AG09319 (cell line): ENCODE results near the gene RAD51AP1.

Experiments used
- DNase-seq: peaks from one replicate; pipeline ENCODE4 v3.0.0-alpha.2; 2010; ENCODE audit warnings: low read depth; ENCODE audit errors: extremely low read depth
- TF ChIP-seq, protein P1 (sequence below): IDR thresholded peaks from 2 replicates; pipeline ENCODE4 v1.5.1; 2011; ENCODE audit warnings: low read depth, mild to moderate bottlenecking, inconsistent platforms, low read length, moderate library complexity

The RAD51AP1 gene

GRCh38 chr12:4584896-4585295 lies 46.2 kb downstream of the RAD51AP1 start:
- TF ChIP-seq, protein P1, sequence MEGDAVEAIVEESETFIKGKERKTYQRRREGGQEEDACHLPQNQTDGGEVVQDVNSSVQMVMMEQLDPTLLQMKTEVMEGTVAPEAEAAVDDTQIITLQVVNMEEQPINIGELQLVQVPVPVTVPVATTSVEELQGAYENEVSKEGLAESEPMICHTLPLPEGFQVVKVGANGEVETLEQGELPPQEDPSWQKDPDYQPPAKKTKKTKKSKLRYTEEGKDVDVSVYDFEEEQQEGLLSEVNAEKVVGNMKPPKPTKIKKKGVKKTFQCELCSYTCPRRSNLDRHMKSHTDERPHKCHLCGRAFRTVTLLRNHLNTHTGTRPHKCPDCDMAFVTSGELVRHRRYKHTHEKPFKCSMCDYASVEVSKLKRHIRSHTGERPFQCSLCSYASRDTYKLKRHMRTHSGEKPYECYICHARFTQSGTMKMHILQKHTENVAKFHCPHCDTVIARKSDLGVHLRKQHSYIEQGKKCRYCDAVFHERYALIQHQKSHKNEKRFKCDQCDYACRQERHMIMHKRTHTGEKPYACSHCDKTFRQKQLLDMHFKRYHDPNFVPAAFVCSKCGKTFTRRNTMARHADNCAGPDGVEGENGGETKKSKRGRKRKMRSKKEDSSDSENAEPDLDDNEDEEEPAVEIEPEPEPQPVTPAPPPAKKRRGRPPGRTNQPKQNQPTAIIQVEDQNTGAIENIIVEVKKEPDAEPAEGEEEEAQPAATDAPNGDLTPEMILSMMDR = no peak
- no peak for DNase-seq

GRCh38 chr12:4586500-4586899 lies 47.8 kb downstream of the RAD51AP1 start:
- TF ChIP-seq, protein P1 = no peak
- no peak for DNase-seq

DNA sequence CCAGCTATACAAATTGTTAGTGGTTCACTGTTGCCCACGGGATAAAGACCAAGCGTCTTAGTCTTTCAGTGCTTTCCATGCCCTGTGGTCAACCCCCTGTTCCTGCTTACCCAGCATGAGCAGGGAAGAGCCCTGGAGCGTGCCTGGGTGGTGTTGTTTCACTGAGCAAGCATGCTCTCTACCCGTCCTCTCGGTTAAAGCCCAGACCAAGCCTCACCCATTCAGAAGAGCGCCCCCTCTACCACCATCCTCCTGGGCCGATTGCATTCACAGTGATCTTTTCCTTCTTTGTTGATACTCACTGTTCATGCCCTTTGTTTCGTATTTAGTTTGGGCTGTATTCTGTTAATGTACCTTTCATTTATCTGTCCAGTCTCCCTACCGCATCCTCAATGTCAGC lies 48.4 kb downstream of the RAD51AP1 start:
- no peak for DNase-seq
- TF ChIP-seq, protein P1 = no peak

DNA sequence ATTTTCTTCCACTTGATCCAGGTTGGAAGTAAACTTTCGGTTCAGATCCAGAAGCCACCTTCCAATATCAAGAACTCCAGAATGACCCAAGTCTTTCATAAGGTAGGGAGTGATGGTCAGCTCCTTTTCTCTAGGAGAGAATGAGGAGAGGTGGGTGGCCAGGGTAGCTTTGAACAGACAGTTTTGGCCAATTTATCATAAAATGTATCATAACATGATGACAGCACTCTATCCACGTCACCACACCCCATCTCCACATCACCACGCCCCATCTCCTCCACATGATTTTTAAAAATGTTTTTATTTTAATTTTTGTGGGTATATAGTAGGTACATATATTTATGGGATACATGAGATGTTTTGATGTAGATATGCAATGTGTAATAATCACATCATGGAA lies 50.2 kb downstream of the RAD51AP1 start:
- DNase-seq = no peak
- TF ChIP-seq, protein P1 = no peak

- TF ChIP-seq, protein P1 = no peak
- no peak for DNase-seq
Observed at GRCh38 chr12:4589941-4590340, 51.3 kb downstream of the RAD51AP1 start.

DNA sequence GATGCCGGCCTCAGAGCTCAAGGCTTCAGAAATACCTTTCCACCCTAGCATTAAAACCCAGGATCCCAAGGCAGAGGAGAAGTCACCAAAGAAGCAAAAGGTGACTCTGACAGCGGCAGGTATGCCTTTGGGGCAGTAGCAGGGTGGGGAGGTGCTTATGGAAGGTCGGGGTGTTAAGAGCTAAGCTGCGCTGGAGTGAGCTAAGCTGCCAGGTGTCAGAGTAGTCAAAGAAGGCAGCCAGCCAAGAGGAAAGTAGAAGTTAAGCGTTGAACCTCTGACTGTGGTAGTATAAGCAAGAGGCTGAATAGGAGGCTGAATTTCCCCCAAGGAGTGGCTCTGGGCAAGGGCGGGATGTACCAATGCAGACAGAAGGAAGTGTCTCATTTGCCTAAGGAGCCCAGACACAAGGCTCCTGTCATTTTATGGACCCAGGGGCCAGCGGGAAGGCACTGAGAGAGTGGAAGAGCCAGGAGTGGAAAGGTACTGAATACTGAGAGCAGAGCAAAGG lies 52.5 kb downstream of the RAD51AP1 start:
- TF ChIP-seq, protein P1 = no peak
- no peak for DNase-seq

DNA sequence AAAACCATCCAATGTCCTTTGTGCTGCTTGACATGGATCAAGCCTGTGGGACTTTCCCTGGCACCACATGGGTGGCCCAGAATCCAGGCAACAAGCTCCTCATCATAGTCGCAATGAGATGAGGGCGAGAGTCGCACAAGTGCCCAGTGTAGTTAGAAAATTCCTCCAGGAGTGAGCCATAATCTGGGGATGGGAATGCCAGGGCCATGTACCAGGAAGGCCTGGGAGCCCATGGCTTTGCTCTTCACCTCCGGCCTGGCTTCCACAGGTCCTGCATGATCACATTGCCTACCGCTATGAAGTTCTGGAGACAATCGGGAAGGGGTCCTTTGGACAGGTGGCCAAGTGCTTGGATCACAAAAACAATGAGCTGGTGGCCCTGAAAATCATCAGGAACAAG lies 57.2 kb downstream of the RAD51AP1 start:
- no peak for DNase-seq

More for the DNA sequence above, 57.2 kb downstream of the RAD51AP1 start:
- TF ChIP-seq, protein P1 = no peak
